ENCODE results near the gene RAPGEF2. TPM values are rescaled to one million over a fixed set of nuclear protein-coding genes. Genes with fewer than 3 reads are reported as not detected.

RAPGEF2 gene
- total and polyA plus RNA-seq, 2 experiments from 2014 or later = 17.3 to 96.0 TPM

DNA sequence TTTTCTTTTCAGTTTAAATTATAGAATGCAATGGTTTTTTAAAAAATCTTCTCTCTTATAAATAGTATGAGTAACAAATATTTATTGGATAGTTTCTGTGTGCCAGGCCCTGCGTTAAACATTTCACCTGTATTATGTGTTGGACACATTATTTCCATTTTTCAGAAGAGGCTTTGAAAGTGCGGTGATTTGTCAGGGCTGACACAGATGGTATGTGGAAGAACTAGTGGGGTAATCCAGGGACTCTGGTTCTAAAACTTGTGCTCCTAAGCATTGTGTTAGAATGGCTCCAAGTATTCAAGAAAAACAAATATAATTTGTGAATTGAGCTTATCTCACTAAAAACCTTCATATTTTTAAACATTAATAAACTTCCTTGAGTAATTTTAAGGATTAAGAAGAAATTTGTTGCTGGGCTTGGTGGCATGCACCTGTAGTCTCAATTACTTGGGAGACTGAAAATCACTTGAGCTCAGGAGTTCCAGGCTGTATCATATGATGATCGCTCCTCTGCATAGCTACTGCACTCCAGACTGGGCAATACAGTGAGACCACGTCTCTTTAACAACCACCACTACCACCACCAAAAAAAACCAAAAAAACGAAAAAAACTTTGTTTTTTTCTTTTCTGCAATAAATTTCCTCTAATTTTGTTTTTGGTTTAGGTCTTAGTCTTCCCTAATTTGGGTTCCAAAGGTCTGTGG, 40.0 kb downstream of the RAPGEF2 start:
- H3K4me1 ChIP-seq (ENCODE audit: low read depth) = peaks cover 30% of the 10 kb centered on the region
- DNase-seq (ENCODE audit: low read depth in 1 of 2, low spot score in 1 of 2) = no peak
- no peak overlapping the region for H3K4me3 ChIP-seq
- H3K27me3 ChIP-seq = no peaks in the 10 kb centered on the region
- no peaks in the 10 kb centered on the region for H3K36me3 ChIP-seq
- no peak overlapping the region for H3K27ac ChIP-seq
- H3K9me3 ChIP-seq (ENCODE audit: low read depth) = no peaks in the 10 kb centered on the region
- no peak for TF ChIP-seq CTCF (IDR thresholded peaks at IDR 0.05; ENCODE audit: low read depth, low read length)

GRCh38 chr4:159143687-159144086, 40.8 kb downstream of the RAPGEF2 start:
- H3K9me3 ChIP-seq (ENCODE audit: low read depth) = no peaks in the 10 kb centered on the region
- TF ChIP-seq CTCF (IDR thresholded peaks at IDR 0.05; ENCODE audit: low read depth, low read length) = no peak
- H3K36me3 ChIP-seq = no peaks in the 10 kb centered on the region

GRCh38 chr4:159144112-159144694, 41.3 kb downstream of the RAPGEF2 start:
- H3K4me1 ChIP-seq (ENCODE audit: low read depth) = peaks cover 30% of the 10 kb centered on the region
- no peak for DNase-seq (ENCODE audit: low read depth in 1 of 2, low spot score in 1 of 2)
- H3K27ac ChIP-seq = no peak overlapping the region
- H3K9me3 ChIP-seq (ENCODE audit: low read depth) = no peaks in the 10 kb centered on the region
- no peak overlapping the region for H3K4me3 ChIP-seq
- H3K27me3 ChIP-seq = no peaks in the 10 kb centered on the region
- TF ChIP-seq CTCF (IDR thresholded peaks at IDR 0.05; ENCODE audit: low read depth, low read length) = no peak
- no peaks in the 10 kb centered on the region for H3K36me3 ChIP-seq

More at GRCh38 chr4:159143687-159144086, 40.8 kb downstream of the RAPGEF2 start:
- DNase-seq (ENCODE audit: low read depth in 1 of 2, low spot score in 1 of 2) = no peak
- Histone ChIP-seq H3K4me3 (no peak overlapping the region), H3K4me1 (ENCODE audit: low read depth) (peaks cover 30% of the 10 kb centered on the region), H3K27me3 (no peaks in the 10 kb centered on the region), H3K27ac (no peak overlapping the region)

GRCh38 chr4:159145318-159145991, 42.6 kb downstream of the RAPGEF2 start:
- no peak for TF ChIP-seq CTCF (IDR thresholded peaks at IDR 0.05; ENCODE audit: low read depth, low read length)
- H3K4me1 ChIP-seq (ENCODE audit: low read depth) = peaks cover 35% of the 10 kb centered on the region

DNA sequence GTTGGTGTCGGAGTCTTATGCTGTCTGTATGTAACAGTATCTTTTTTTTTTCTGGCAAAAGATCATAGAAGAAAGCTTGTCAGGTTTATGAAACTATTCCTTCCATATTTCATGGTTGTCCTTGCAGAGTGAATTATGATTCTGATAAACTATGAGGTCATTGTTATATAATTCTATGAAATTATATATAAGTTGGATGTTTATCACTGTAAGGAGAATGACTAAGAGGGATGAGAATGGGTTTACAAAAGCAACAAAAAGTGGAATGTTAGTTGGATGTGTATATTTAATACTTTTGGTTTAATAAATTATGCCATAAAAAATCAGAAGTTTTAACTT, 43.1 kb downstream of the RAPGEF2 start:
- H3K4me1 ChIP-seq (ENCODE audit: low read depth) = peaks cover 40% of the 10 kb centered on the region
- H3K9me3 ChIP-seq (ENCODE audit: low read depth) = no peaks in the 10 kb centered on the region
- no peak for TF ChIP-seq CTCF (IDR thresholded peaks at IDR 0.05; ENCODE audit: low read depth, low read length)
- no peaks in the 10 kb centered on the region for H3K27me3 ChIP-seq
- DNase-seq (ENCODE audit: low read depth in 1 of 2, low spot score in 1 of 2) = no peak
- no peak overlapping the region for H3K27ac ChIP-seq
- H3K36me3 ChIP-seq = no peaks in the 10 kb centered on the region
- no peak overlapping the region for H3K4me3 ChIP-seq

More at GRCh38 chr4:159145318-159145991, 42.6 kb downstream of the RAPGEF2 start:
- H3K36me3 ChIP-seq = no peaks in the 10 kb centered on the region
- no peaks in the 10 kb centered on the region for H3K9me3 ChIP-seq (ENCODE audit: low read depth)
- peak in 1 of 2 donors; percentile 24 for DNase-seq (ENCODE audit: low read depth in 1 of 2, low spot score in 1 of 2)
- H3K4me3 ChIP-seq = no peak overlapping the region
- no peaks in the 10 kb centered on the region for H3K27me3 ChIP-seq
- no peak overlapping the region for H3K27ac ChIP-seq
